HG02798 (cell line): ENCODE measurements around the gene APRT.

ENCODE experiments used
- ATAC-seq: cut with Tn5 transposase; IDR thresholded peaks from one replicate; pipeline ENCODE4 v1.9.1; 2021; ENCODE audit warnings: mild to moderate bottlenecking; ENCODE audit not compliant: unreplicated experiment, poor library complexity

The APRT gene, protein sequence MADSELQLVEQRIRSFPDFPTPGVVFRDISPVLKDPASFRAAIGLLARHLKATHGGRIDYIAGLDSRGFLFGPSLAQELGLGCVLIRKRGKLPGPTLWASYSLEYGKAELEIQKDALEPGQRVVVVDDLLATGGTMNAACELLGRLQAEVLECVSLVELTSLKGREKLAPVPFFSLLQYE

DNA sequence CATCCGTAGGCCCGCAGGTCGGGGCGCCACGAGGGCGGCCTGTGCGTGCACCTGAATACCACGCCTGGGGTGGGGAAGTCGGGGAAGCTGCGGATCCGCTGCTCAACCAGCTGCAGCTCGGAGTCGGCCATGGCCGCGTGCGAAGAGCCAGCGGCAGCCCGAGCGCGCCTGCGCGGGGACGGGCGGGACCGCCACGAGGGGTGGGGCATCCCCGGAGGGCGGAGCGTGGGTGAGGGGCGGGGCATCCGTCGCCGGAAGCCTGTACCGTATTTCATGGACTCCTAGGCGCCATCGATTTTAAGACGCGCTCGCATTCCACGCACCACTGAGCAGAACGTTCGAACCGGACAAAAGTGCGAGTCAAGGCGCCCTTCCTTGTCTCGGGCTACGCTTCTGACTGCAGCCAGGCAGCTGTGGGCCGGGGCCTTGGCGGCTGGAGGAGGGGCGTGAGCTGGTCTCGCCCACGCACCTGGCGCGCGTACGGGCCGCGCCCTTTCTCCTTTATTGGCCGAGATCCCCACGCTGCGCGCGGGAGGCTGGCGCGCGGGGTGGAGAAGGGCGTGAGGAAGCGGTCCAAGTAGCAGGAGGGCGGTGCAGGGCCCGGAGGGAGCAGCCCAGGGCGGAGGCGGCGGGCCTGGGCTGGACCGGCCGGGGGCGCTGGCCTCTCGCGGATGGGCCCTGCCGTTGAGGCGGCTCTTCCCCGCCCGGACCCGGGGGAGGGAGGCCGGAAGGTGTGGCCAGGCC, at the start of gene APRT:
TSS of gene APRT (minus strand) at position 160 of the 744 bp plus-strand sequence. CDS start at position 131, 29 bp downstream.
- ATAC-seq: peak; percentile 81

DNA sequence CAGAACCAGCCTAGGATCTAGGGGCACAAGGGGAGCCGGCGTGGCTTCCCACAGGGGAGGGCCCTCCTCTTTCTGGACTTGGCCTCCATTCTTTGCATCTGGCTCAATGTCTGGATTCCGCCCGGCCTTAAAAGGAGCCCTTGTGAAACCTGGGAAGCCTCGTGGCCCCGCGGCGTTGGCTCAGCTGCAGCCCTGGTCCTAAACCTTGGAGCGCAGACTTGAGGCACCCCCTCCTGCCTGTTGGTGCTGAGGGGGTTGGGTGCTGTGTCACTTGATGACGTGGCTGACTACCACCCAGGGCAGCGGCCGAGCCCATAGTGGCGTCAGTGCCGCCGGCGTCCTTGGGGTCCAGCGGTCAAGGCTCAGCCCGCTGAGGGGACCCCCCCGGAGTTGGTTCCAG, 49.6 kb upstream of the APRT start:
- no peak for ATAC-seq

DNA sequence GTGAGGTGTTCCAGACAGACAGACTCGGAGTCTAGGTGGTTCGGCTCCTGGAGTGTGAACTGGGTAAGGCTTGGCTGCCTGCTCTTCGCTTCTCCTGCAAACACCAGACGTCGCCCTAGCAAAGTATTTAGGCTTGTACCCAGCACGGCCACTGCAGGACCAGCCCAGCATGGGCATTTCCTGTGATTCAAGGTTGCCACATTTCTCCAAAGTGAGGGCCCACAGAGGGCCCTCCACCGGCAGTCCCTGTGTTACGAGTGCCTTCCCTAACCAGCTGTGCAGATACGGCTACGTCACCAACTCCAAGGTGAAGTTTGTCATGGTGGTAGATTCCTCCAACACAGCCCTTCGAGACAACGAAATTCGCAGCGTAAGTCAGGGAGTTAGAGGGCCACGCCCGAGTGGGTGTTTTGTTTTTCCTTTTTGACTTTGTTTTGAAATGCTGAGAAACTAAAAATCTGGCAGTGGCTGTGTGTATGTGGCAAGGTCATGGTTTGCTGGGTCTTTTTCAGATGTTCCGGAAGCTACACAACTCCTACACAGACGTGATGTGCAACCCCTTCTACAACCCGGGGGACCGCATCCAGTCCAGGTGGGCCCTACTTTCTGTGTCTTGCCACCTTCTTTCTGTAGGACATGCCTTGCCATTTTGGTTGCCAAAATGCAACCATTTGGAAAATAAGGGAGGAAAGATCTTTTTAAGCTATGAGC, 47.8 kb upstream of the APRT start:
- no peak for ATAC-seq

DNA sequence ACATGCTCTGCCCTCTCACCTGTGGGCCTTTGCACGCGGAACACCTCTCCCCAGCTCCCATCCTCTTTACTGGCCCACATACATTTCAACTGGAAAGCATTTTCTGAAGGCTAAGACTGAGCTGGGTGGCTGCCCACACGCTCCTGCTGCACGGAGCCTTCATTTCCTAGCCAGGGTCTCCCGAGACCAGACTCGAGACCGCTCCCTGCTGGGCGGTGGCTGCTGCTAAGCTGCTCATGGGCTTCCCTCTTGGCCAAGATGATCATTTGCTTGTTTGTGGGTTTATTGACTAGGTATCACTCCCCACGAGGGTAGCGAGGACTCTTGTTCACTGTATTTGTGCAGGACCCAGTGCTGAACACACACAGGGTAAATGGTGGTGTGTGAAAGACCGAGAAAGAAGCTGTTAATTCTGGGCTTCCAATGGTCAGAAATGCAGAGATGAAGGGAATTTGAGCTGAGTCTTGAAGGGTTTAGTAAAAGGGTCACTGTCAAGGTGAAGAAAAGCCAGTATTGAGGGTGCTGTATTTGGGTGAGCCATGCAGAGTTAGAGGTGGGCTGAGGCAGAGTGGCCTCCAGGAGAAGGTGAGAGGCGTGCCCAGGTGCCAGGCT, 46.1 kb upstream of the APRT start:
- peak; percentile 30 for ATAC-seq

DNA sequence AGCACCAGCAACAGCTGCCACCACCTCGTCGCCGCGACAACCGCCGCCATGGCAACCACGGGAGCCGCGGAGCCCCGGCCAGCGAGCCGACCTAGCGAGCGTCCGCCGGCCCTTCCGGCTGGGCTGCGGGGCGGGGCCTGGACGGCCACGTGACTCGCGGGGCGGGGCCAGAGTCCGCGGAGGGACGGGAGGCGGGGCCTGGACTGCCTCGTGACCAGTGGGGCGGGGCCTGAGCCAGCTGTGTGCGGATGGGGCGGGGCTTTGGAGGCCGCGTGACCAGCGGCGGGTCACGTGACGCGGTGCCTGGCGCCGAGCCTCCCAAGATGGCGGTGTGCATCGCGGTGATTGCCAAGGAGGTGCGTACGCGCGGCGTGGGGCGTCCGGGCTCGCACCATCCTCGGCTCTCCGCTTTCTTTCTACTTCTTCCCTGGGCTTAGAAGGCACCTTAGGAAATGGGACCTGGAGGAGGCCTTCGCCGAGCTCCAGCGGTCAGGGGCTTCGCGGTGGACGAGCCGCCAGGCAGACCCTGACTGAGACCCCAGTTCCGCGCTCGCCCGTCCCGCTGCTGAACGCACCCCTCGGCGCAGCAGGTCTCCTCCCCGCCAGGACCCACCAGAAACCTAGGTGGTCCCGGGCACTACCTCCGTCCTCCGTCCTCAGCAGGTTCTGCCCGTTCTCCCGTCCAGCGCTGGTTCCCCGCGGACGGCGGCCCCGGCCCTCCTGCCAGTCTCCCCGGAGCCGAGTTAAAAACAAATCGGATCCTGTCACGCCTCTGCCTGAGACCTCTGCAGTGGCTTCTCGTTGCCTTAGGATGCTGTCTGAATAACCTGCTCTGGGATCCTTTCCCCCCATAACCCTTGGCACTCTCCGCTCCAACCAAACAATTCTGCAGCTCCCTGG, 45.4 kb upstream of the APRT start, which contains the start of the genes GALNS and TRAPPC2L:
TSS of gene GALNS (minus strand) at position 120 of the 900 bp plus-strand sequence. CDS start at position 50, 70 bp downstream.
TSS of gene TRAPPC2L (plus strand) at position 300 of the 900 bp plus-strand sequence. CDS start at position 324, 24 bp downstream.
- ATAC-seq: peak; percentile 90

DNA sequence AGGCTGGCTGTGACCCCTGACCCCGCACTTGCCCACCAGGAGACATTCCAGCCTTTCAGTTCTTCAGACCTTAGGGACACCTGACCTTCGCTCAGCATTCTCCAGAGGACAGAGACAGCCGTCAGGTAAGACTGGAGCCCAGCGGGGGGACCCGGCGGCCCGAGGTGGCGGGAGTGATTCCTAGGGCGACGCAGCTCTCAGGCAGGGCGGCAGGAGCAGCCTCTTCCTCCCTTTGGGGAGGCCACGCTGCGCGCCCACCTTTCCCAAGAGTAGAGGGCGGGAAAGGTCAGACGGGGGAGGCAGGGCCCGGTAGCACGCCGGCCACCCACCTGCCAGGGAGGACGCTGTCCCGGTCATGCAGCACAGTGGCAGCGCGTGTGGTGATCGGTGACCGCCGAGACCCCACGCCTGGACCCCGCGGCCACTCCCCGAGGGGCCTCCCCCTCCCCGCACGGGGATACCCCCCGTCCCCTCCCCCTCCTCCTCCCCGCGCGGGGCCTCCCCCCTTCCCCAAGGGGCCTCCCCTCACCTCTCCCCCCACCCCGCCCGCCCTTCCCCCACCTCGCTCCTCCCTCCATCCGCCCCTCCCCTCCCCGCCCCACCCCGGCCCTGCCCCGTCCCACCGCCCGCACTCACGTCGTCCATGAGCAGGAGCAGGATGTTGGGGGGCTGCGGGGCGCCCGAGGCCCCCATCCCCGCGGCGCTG, 44.5 kb upstream of the APRT start:
- ATAC-seq: no peak

DNA sequence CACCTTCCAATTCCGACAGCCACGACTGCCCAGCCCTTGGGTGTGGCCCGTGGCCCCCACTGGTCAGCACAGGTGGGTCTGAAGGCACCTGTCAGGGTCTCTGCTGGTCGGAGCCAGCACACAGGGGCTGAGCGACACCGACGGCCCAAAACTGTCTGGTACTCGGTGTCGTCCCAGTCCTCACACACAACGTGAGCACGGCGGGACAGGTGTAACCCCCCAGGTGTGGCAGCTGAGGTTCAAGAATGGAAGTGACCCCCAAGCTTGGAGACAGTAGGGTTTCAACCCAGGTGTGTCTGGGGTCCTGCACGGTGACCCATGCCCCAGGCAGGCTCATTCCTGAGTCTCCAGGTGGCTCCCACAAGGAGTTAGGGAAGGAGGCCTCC, 44.0 kb upstream of the APRT start:
- ATAC-seq: no peak

DNA sequence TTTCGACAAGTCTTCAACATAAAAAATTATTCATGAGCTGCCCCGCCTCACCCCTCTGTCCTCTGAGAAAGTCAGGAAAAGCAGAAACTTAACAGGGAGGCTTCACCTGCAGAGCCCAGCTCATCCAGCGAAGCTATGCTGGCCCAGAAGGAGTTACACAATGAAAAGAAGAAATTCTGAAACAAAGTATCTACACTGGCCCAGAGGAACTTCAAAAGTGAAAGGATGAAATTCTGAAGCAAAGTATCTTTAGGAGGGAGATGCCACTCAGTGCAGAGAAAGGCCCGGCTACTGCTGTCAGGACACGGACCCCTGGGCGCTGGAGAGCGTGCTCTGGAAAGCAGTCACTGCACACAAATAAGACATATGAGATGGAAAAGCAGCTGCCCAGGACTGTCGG, 43.4 kb upstream of the APRT start:
- no peak for ATAC-seq

DNA sequence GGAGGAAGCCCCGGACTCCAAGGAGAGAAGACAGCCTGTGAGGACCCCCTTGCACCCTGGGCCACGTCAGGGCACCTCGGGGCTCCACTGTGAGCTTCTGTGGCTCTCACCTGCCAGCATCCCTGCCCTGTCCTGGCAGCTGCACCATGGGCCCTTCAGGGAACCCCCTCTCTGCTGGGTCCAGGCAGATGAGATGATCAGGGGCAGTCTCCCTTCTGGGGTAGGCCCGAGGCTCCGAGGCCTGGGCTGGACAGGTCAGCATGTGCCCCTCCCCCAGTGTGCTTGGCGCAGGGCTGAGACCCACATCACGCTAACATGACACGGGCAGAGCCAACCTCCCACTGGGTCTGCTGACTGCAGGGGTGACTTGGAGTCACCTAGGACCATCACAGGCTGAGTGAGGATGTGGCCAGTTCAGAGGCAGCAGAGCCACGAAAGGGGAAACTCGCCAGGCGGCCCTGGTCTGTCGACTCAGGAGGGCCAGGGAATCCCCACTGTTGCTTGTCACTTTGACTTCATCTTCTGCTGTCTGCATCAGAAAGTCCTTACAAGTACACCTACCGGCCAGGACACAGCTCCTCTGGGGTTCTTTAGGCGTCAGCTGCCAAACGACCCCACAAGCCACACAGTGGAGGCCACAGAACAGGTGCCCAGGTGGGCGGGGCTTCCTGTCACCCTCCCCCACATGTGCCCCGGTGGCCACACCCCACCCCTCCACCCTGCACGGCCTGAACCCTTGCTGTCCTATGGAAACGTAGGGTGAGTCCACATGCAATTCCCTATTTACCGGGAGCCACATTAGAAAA, 42.8 kb upstream of the APRT start:
- no peak for ATAC-seq

DNA sequence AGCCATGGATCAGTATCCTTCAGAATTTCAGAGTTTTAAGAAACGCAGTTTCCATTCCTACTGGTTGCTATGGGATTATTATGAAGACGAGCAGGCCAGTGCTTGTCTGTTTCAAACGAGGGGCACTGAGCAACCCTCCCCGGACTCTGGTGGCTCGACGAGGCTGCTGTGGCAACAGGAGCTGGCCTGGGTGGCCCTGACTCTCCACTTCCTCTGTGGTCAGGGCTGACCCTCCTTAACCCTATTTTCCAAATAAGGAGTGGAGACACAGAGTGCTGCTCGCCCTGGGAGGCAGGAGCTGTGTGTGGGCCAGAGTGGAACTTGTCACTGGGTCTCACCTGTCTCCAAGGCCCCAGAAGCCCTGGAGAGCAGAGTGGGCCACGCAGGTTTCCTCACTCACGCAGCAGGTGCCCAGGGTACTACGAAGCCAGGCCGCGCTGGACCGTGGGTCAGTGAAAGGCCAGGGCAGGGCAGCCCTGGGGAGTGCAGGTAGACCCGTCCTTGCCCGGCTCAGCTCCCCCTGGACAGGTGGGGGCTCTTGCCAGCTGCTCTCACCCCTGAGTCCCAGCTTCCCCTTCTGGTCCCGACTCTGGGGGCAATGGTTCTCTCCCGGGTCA, 41.7 kb upstream of the APRT start:
- ATAC-seq: no peak

DNA sequence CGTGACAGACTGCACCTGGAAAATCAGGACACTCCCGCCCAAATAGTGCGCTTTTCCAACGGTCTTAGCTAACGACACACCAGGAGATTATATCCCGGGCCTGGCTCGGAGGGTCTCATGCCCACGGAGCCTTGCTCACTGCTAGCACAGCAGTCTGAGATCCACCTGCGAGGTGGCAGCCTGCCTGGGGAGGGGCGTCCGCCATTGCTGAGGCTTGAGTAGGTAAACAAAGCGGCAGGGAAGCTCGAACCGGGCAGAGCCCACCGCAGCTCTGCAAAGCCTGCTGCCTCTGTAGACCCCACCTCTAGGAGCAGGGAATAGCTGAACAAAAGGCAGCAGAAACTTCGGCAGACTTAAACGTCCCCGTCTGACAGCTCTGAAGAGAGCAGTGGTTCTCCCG, 39.9 kb upstream of the APRT start:
- no peak for ATAC-seq

DNA sequence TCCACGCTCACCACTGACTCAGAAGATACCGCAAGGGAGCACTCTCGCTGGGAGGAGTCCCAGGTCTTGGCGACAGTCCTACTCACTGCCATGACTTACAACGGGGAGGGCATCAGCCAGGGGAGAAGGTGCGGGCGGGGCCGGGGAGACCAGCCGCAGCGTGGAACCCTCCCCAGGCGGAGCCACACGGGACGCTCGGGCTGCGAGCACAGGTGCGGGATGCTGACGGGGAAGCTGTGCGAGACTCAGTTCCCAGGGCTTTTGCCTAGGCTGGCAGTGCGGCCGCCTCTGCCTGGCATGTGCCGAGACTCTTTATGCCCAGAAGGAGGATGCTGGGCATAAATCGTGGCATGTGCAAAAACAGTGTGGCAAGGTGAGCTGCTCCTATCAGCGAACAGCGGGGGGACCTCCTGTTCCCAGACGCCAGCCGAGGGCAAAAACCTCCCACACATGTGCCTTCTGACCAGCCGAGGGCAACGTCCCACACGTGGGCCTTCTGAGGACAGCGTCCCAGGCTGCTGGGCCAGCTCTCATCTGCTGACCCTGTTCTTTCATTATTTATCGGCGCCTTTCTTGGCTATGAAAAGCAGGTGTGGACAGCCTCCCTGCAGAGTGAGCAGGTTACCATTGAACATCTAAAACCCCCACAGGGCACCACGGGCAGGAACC, 38.9 kb upstream of the APRT start:
- ATAC-seq: no peak

DNA sequence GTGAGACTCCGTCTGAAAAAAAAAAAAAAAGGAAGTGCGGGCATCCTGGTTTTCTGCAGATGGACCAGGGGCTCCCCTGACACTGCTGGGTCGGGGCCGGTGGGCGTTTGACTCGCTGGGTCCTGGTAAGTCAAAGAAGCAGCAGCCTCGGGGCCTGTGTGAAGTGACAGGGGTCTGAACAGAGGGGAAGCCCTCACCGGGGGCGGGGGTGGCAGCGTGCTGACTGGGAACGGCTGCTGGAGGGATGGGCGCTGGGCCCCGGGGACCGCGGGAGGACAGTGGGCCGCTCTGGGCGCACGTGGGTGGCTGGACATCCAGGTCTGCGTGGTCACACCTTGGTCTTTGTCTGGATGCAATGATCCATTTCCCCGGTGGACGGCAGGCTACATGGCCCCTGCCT, 36.8 kb upstream of the APRT start:
- no peak for ATAC-seq

DNA sequence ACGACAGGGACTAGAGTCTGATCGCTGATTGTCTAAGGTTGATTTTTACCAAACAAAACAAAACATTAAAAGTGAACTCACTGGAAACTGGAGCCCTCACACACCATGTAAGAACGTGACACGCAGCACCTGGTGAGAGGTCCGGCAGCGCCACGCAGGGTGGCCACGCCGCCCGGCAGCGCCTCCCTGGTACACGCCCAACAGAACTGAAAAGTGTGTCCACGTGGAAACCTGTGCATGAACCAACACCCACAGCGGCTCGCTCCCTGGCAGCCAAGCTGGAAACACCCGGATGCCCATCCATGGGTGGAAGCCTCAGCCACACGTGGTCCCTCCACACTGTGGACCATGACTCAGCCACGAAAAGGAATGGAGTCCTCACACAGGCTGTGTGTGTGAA, 35.9 kb upstream of the APRT start:
- ATAC-seq: no peak

DNA sequence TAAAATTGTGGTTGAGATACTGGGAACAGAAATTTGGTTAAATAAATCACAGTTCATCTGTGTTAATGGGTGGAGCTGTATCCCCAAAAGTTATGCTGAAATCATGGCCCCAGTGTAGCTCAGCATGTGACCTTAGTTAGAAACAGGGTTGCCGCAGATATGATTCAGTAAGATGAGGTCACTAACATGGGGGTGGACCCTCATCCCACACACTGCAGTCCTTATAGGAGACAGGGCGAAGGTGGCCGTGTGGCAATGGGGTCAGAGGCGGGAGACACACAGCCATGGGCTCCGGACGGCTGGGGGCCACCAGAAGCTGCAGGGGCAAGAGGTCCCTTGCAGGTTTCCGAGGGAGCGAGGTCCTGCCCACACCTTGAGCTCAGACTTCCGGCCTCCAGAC, 34.4 kb upstream of the APRT start:
- no peak for ATAC-seq

DNA sequence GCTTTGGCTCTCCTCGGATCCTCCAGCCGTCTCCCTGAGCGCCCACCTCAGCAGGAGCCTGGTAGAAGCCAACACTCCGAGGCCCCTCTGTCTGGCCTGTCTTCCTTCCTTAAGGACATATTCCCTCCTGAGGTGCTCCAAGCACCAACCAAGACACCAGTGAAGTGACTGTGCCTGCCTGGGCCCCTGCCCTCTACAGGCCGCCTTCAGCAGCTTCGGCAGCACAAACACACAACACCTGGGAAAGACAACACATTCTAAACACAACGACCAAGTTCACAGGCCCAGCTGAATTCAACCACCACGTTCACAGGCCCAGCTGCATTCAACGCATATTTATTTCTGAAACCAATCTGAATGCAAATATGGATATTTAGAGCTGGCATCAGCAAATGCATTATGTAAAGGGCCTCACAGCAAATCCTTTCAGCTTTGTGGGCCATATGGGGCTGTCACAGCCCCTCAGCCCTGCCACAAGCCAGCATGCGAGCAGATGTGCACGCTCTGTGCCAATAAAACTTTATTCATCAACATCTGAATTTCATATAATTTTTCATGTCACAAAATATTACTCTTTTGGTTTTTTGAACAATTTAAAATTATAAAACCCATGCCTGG, 32.8 kb upstream of the APRT start:
- no peak for ATAC-seq

DNA sequence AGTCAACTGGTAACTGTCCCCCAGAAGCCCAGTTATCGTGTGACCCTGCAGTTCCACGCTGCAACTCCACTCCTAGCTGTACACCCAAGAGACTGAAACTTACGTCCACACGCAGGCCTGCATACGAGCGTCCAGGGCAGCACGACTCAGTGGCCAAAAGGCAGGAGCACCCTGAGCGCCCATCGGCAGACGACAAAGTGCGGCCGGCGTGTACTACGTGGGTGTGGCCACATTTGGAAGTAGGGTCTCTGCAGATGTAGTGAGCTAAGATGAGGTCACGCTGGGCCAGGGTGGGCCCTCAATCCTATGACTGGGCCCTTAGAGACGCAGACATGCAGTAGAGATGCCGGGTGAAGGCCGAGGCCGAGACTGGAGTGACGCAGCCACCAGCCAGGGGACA, 31.5 kb upstream of the APRT start:
- no peak for ATAC-seq
